Measurements from ENCODE around the gene NPPC. TPM values are rescaled to one million over a fixed set of nuclear protein-coding genes. Genes with fewer than 3 reads are reported as not detected.

NPPC gene
- total RNA-seq, 1 donor from 2014 or later = 5.4 TPM

GRCh38 chr2:231908584-231908983, 17.6 kb downstream of the NPPC start:
- H3K27ac Mint-ChIP-seq = no peak overlapping the region
- no peak overlapping the region for H3K4me3 Mint-ChIP-seq
- no peaks in the 10 kb centered on the region for H3K36me3 Mint-ChIP-seq
- H3K27me3 Mint-ChIP-seq = peaks cover 6% of the 10 kb centered on the region
- no peaks in the 10 kb centered on the region for H3K4me1 Mint-ChIP-seq (ENCODE audit: unreplicated experiment)
- DNase-seq (ENCODE audit: extremely low spot score, unreplicated experiment) = no peak
- no peak for TF ChIP-seq CTCF (conservative IDR thresholded peaks at IDR 0.05)
- no peaks in the 10 kb centered on the region for H3K9me3 Mint-ChIP-seq

GRCh38 chr2:231907765-231908164, 18.4 kb downstream of the NPPC start:
- H3K27me3 Mint-ChIP-seq = peaks cover 4% of the 10 kb centered on the region
- no peak for DNase-seq (ENCODE audit: extremely low spot score, unreplicated experiment)
- no peaks in the 10 kb centered on the region for H3K36me3 Mint-ChIP-seq
- H3K4me3 Mint-ChIP-seq = no peak overlapping the region
- H3K27ac Mint-ChIP-seq = no peak overlapping the region
- H3K4me1 Mint-ChIP-seq (ENCODE audit: unreplicated experiment) = no peaks in the 10 kb centered on the region
- no peak for TF ChIP-seq CTCF (conservative IDR thresholded peaks at IDR 0.05)
- H3K9me3 Mint-ChIP-seq = no peaks in the 10 kb centered on the region

GRCh38 chr2:231905026-231905425, 21.2 kb downstream of the NPPC start:
- peaks cover 13% of the 10 kb centered on the region for H3K27me3 Mint-ChIP-seq
- no peaks in the 10 kb centered on the region for H3K36me3 Mint-ChIP-seq
- no peak for TF ChIP-seq CTCF (conservative IDR thresholded peaks at IDR 0.05)
- H3K27ac Mint-ChIP-seq = no peak overlapping the region
- H3K9me3 Mint-ChIP-seq = no peaks in the 10 kb centered on the region
- no peak overlapping the region for H3K4me3 Mint-ChIP-seq
- H3K4me1 Mint-ChIP-seq (ENCODE audit: unreplicated experiment) = no peaks in the 10 kb centered on the region
- DNase-seq (ENCODE audit: extremely low spot score, unreplicated experiment) = no peak

- Mint-ChIP-seq H3K27ac (no peak overlapping the region), H3K27me3 (peaks cover 13% of the 10 kb centered on the region), H3K9me3 (no peaks in the 10 kb centered on the region), H3K4me1 (ENCODE audit: unreplicated experiment) (no peaks in the 10 kb centered on the region), H3K36me3 (no peaks in the 10 kb centered on the region), H3K4me3 (no peak overlapping the region)
- TF ChIP-seq CTCF (conservative IDR thresholded peaks at IDR 0.05) = no peak
- DNase-seq (ENCODE audit: extremely low spot score, unreplicated experiment) = no peak
Observed at GRCh38 chr2:231904161-231904611, 22.0 kb downstream of the NPPC start.

GRCh38 chr2:231902598-231902997, 23.6 kb downstream of the NPPC start:
- TF ChIP-seq CTCF (conservative IDR thresholded peaks at IDR 0.05) = no peak
- no peaks in the 10 kb centered on the region for H3K36me3 Mint-ChIP-seq
- H3K27me3 Mint-ChIP-seq = peaks cover 13% of the 10 kb centered on the region
- no peaks in the 10 kb centered on the region for H3K9me3 Mint-ChIP-seq
- DNase-seq (ENCODE audit: extremely low spot score, unreplicated experiment) = no peak
- no peak overlapping the region for H3K4me3 Mint-ChIP-seq
- H3K4me1 Mint-ChIP-seq (ENCODE audit: unreplicated experiment) = no peaks in the 10 kb centered on the region
- no peak overlapping the region for H3K27ac Mint-ChIP-seq

- no peak overlapping the region for H3K4me3 Mint-ChIP-seq
- H3K9me3 Mint-ChIP-seq = no peaks in the 10 kb centered on the region
- peaks cover 13% of the 10 kb centered on the region for H3K27me3 Mint-ChIP-seq
- DNase-seq (ENCODE audit: extremely low spot score, unreplicated experiment) = no peak
- H3K4me1 Mint-ChIP-seq (ENCODE audit: unreplicated experiment) = no peaks in the 10 kb centered on the region
- H3K36me3 Mint-ChIP-seq = no peaks in the 10 kb centered on the region
- no peak for TF ChIP-seq CTCF (conservative IDR thresholded peaks at IDR 0.05)
- H3K27ac Mint-ChIP-seq = no peak overlapping the region
Observed at GRCh38 chr2:231900972-231901371, 25.2 kb downstream of the NPPC start.

Measured in type B pancreatic cell (in vitro differentiated cells).